Measurements from ENCODE around the gene NUPR1. TPM values are rescaled to one million over a fixed set of nuclear protein-coding genes. Genes with fewer than 3 reads are reported as not detected.

NUPR1 gene
- total and polyA plus RNA-seq, 2 of the 13 experiments (the other 11 are each of a cell fraction or from before 2014, with no cell fraction given): 18.0 to 25.6 TPM

DNA sequence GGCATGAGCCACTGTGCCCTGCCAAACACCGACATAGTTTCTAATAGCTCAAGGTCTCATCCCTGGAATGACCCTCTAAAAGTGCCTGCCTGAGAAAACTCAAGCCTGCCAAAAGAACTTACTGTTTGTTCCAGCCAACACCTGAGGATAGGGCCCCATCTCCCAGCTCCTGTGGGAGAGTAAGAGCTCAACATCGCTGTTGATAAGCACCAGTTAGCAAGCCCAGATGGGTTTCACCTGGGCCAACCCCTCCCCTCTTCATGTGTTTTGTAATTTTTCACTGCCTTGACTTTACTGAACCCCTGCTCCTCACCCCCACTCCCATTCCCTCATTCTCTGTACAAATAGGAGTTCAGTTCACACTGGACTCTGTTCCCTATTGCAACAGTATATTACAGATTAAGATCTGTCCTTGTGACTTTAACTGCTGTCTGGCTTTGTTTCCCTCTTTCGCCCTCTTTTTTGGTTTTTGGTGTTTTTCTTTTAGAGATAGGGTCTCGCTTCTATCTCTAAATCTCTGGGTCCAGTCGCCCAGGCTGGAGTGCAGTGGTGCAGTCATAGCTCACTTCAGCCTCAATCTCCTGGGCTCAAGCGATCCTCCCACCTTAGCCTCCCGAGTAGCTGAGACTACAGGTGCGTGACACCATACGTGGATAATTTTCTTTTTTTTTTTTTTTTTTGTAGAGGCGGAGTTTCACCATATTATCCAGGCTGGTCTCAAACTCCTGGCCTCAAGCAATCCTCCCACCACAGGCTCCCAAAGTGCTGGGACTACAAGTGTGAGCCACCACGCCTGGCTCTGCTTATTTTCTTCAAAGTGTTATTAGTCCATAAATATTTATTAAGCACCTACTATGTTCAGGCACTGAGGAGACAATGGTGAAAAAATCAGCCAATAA, 12.3 kb downstream of the NUPR1 start (continued):
- TF ChIP-seq, protein P1, sequence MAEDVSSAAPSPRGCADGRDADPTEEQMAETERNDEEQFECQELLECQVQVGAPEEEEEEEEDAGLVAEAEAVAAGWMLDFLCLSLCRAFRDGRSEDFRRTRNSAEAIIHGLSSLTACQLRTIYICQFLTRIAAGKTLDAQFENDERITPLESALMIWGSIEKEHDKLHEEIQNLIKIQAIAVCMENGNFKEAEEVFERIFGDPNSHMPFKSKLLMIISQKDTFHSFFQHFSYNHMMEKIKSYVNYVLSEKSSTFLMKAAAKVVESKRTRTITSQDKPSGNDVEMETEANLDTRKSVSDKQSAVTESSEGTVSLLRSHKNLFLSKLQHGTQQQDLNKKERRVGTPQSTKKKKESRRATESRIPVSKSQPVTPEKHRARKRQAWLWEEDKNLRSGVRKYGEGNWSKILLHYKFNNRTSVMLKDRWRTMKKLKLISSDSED (CRISPR knock-in tag; IDR thresholded peaks at IDR 0.05): no peak
- no peak for TF ChIP-seq GABPA (IDR thresholded peaks at IDR 0.05; ENCODE audit: low read depth, low read length)
- TF ChIP-seq GABPA (CRISPR knock-in tag; IDR thresholded peaks at IDR 0.05; ENCODE audit: low read depth): 0 out of 2 replicates have a peak, but pooled peaks have one; percentile 35
- peak; percentile 67; the same call in 1 of the 2 replicates for TF ChIP-seq AHR (CRISPR knock-in tag; IDR thresholded peaks at IDR 0.05)
- peak; percentile 93 for TF ChIP-seq ZEB1 (IDR thresholded peaks at IDR 0.05; ENCODE audit: insufficient replicate concordance, low read depth)
- no peak for TF ChIP-seq ZFP62 (CRISPR knock-in tag; IDR thresholded peaks at IDR 0.05)
- no peak for TF ChIP-seq ZNF251 (CRISPR knock-in tag; IDR thresholded peaks at IDR 0.05)
- no peak for TF ChIP-seq HMGA1 (CRISPR knock-in tag; conservative IDR thresholded peaks at IDR 0.05)
- no peak for TF ChIP-seq ZZZ3 (CRISPR knock-in tag; IDR thresholded peaks at IDR 0.05; ENCODE audit: borderline replicate concordance)
- TF ChIP-seq ZNF781 (CRISPR knock-in tag; IDR thresholded peaks at IDR 0.05; ENCODE audit: borderline replicate concordance, not compliant biosample characterization): peak; percentile 41
- peak; percentile 60 for TF ChIP-seq HHEX (CRISPR knock-in tag; IDR thresholded peaks at IDR 0.05)
- peak; percentile 68 for TF ChIP-seq ARNTL (CRISPR knock-in tag; IDR thresholded peaks at IDR 0.05)
- TF ChIP-seq, protein P2, sequence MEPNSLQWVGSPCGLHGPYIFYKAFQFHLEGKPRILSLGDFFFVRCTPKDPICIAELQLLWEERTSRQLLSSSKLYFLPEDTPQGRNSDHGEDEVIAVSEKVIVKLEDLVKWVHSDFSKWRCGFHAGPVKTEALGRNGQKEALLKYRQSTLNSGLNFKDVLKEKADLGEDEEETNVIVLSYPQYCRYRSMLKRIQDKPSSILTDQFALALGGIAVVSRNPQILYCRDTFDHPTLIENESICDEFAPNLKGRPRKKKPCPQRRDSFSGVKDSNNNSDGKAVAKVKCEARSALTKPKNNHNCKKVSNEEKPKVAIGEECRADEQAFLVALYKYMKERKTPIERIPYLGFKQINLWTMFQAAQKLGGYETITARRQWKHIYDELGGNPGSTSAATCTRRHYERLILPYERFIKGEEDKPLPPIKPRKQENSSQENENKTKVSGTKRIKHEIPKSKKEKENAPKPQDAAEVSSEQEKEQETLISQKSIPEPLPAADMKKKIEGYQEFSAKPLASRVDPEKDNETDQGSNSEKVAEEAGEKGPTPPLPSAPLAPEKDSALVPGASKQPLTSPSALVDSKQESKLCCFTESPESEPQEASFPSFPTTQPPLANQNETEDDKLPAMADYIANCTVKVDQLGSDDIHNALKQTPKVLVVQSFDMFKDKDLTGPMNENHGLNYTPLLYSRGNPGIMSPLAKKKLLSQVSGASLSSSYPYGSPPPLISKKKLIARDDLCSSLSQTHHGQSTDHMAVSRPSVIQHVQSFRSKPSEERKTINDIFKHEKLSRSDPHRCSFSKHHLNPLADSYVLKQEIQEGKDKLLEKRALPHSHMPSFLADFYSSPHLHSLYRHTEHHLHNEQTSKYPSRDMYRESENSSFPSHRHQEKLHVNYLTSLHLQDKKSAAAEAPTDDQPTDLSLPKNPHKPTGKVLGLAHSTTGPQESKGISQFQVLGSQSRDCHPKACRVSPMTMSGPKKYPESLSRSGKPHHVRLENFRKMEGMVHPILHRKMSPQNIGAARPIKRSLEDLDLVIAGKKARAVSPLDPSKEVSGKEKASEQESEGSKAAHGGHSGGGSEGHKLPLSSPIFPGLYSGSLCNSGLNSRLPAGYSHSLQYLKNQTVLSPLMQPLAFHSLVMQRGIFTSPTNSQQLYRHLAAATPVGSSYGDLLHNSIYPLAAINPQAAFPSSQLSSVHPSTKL (CRISPR knock-in tag; IDR thresholded peaks at IDR 0.05): peak; percentile 96
- TF ChIP-seq, protein P3, sequence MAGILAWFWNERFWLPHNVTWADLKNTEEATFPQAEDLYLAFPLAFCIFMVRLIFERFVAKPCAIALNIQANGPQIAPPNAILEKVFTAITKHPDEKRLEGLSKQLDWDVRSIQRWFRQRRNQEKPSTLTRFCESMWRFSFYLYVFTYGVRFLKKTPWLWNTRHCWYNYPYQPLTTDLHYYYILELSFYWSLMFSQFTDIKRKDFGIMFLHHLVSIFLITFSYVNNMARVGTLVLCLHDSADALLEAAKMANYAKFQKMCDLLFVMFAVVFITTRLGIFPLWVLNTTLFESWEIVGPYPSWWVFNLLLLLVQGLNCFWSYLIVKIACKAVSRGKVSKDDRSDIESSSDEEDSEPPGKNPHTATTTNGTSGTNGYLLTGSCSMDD (CRISPR knock-in tag; IDR thresholded peaks at IDR 0.05): no peak
- TF ChIP-seq, protein P4, sequence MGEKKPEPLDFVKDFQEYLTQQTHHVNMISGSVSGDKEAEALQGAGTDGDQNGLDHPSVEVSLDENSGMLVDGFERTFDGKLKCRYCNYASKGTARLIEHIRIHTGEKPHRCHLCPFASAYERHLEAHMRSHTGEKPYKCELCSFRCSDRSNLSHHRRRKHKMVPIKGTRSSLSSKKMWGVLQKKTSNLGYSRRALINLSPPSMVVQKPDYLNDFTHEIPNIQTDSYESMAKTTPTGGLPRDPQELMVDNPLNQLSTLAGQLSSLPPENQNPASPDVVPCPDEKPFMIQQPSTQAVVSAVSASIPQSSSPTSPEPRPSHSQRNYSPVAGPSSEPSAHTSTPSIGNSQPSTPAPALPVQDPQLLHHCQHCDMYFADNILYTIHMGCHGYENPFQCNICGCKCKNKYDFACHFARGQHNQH (CRISPR knock-in tag; IDR thresholded peaks at IDR 0.05): peak; percentile 87
- TF ChIP-seq CBX5 (CRISPR knock-in tag; IDR thresholded peaks at IDR 0.05; ENCODE audit: borderline replicate concordance): no peak
- 0 out of 2 replicates have a peak, but pooled peaks have one; percentile 57 for TF ChIP-seq MZF1 (CRISPR knock-in tag; IDR thresholded peaks at IDR 0.05; ENCODE audit: borderline replicate concordance)
- TF ChIP-seq SPEN (CRISPR knock-in tag; IDR thresholded peaks at IDR 0.05; ENCODE audit: low read depth): peak; percentile 89
- TF ChIP-seq POLR2G (IDR thresholded peaks at IDR 0.05; ENCODE audit: low read depth, low read length): 0 out of 2 replicates have a peak, but pooled peaks have one; percentile 32
- no peak for TF ChIP-seq ZNF234 (CRISPR knock-in tag; conservative IDR thresholded peaks at IDR 0.05)
- TF ChIP-seq NR3C1 (CRISPR knock-in tag; IDR thresholded peaks at IDR 0.05): no peak
- peak; percentile 94 for TF ChIP-seq ZNF746 (CRISPR knock-in tag; IDR thresholded peaks at IDR 0.05)
- no peak for TF ChIP-seq REXO4 (CRISPR knock-in tag; IDR thresholded peaks at IDR 0.05; ENCODE audit: borderline replicate concordance)
